ENCODE measurements around the gene TMEM132D.
"Not testable (repeated sequence)": the region's sequence is repeated elsewhere in the genome, so short reads cannot be mapped to it uniquely, and the experiment has no call there.

Gene TMEM132D

DNA sequence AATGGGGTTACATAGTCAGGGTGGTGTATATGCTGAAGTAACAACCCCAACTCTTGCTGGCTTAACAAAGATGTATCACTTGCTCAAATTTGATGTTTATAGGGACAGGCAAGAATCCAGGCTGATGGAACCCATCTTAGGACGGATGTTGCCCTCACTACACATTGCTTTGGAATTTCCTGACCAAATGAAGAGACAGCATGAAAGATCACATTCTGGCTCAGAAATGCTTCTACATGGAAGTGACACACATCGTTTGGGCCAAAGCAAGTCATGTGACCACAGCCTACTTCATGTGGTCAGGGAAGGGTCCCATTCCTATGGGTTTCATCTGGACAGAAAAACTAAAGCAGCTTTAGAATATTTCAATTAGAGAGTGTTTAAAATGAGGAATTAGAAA, 345.8 kb downstream of the TMEM132D start:
- Histone ChIP-seq H3K4me1 (ENCODE audit: control insufficient read depth, insufficient read depth, low read length) (no peaks in the 10 kb centered on the region), H3K27me3 (ENCODE audit: control insufficient read depth, insufficient read depth, low read length) (no peaks in the 10 kb centered on the region), H3K9me3 (ENCODE audit: control insufficient read depth, low read length) (no peaks in the 10 kb centered on the region), H3K9ac (ENCODE audit: low read length) (no peak overlapping the region), H3K36me3 (ENCODE audit: control insufficient read depth, insufficient read depth, low read length) (no peaks in the 10 kb centered on the region), H3K4me3 (ENCODE audit: low read length) (no peak overlapping the region)

DNA sequence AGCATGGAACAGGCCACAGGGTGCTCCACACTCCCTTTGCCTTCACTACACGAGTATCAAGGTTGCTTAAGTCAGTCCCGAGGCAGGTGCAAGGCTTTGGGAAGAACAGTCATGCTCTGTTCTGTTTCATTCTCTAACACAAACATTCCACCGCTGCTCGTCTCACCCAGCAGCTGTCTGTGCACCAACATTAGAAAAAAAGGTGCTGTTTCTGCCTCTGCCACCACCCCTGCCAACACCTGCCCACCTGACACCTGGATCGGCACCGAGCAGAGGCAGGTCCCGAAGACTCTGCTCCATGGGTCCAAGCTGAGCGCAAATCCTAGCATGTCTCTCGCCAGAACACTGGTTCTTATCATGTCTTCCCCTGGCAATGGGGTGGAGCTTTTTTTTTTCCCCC, 347.7 kb downstream of the TMEM132D start:
- Histone ChIP-seq H3K36me3 (ENCODE audit: control insufficient read depth, insufficient read depth, low read length) (no peaks in the 10 kb centered on the region), H3K9ac (ENCODE audit: low read length) (no peak overlapping the region), H3K4me1 (ENCODE audit: control insufficient read depth, insufficient read depth, low read length) (peaks cover 3% of the 10 kb centered on the region), H3K9me3 (ENCODE audit: control insufficient read depth, low read length) (no peaks in the 10 kb centered on the region), H3K4me3 (ENCODE audit: low read length) (no peak overlapping the region), H3K27me3 (ENCODE audit: control insufficient read depth, insufficient read depth, low read length) (no peaks in the 10 kb centered on the region)

DNA sequence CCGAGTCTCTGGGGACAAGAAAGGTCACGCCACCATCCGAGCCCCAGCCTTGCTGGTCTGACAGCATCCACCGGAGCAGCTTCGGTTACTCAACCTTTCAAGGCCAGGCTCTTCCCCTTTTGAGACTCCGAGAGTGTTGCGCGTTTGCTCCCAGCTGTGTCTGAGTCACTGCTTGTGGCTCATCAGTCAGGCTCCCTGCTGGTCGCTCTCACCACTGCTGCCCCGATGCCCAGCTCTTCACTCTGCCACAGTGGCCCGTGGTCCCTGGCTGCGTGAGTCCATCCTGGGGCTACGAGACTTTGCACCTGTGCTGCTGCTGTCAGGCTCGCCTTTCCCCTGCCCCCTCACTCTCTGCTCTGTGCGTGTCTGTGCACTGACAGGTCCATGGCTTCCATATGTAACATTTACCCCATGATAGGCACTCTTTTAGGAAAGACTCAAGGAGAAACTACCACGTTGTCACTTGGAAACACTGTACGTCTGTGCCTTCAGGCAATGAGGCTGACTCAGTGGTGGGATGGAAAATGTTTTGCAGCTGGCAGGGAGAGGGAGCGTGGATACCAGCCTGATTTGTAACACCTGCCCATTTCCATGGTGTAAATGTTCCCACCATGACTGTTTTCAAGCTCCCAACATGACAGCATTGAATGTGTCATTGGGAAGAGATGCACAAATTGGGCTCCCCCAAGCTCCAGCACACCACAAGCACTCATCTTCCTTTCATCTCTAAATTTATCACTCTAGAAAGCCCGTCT, 350.7 kb downstream of the TMEM132D start:
- Histone ChIP-seq H3K4me1 (ENCODE audit: control insufficient read depth, insufficient read depth, low read length) (peaks cover 27% of the 10 kb centered on the region), H3K36me3 (ENCODE audit: control insufficient read depth, insufficient read depth, low read length) (no peaks in the 10 kb centered on the region), H3K4me3 (ENCODE audit: low read length) (no peak overlapping the region), H3K9ac (ENCODE audit: low read length) (no peak overlapping the region), H3K27me3 (ENCODE audit: control insufficient read depth, insufficient read depth, low read length) (no peaks in the 10 kb centered on the region), H3K9me3 (ENCODE audit: control insufficient read depth, low read length) (peaks cover 5% of the 10 kb centered on the region)

DNA sequence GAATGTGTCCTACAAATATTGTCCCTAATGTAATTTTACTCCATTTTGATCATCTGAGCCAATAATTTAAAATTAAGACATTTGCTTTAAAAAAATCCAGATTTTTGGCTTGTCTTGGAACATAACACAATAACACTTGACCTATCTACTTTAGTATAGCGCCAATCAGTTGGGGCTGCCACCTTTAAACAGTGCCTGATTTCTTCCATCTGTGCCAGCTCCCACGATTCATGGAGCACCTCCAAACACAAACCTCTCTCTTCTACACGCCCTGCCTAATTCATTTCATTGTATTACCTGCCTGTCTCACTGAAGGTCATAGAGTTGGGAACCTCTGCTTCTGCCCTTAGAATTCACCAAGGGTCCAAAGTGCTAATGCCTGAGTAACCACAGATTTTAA, 352.4 kb downstream of the TMEM132D start:
- no peaks in the 10 kb centered on the region for H3K27me3 ChIP-seq (ENCODE audit: control insufficient read depth, insufficient read depth, low read length)
- peaks cover 27% of the 10 kb centered on the region for H3K4me1 ChIP-seq (ENCODE audit: control insufficient read depth, insufficient read depth, low read length)
- peaks cover 5% of the 10 kb centered on the region for H3K9me3 ChIP-seq (ENCODE audit: control insufficient read depth, low read length)
- H3K9ac ChIP-seq (ENCODE audit: low read length): no peak overlapping the region
- H3K36me3 ChIP-seq (ENCODE audit: control insufficient read depth, insufficient read depth, low read length): no peaks in the 10 kb centered on the region
- no peak overlapping the region for H3K4me3 ChIP-seq (ENCODE audit: low read length)

DNA sequence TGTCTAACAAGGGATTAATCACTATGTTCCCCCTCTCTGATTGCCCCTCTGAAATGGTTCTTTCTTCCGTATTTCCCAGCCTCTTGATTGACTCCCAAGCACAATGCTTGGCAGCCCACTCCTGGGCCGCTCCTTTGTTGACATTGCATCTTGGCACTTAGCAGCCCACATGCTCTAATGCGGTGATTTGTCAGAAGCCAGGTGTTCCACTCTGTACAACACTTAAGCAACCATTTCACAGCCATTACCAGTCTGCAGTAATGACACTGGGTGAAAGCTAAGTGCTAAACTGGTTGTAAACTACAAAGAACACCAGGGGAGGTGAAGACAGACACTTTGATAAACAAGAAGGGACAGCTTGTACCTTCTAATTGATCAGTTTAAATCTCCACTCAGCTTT, 353.5 kb downstream of the TMEM132D start:
- H3K27me3 ChIP-seq (ENCODE audit: control insufficient read depth, insufficient read depth, low read length): no peaks in the 10 kb centered on the region
- peaks cover 5% of the 10 kb centered on the region for H3K9me3 ChIP-seq (ENCODE audit: control insufficient read depth, low read length)
- H3K4me3 ChIP-seq (ENCODE audit: low read length): no peak overlapping the region
- H3K4me1 ChIP-seq (ENCODE audit: control insufficient read depth, insufficient read depth, low read length): peaks cover 27% of the 10 kb centered on the region
- H3K9ac ChIP-seq (ENCODE audit: low read length): no peak overlapping the region
- no peaks in the 10 kb centered on the region for H3K36me3 ChIP-seq (ENCODE audit: control insufficient read depth, insufficient read depth, low read length)

DNA sequence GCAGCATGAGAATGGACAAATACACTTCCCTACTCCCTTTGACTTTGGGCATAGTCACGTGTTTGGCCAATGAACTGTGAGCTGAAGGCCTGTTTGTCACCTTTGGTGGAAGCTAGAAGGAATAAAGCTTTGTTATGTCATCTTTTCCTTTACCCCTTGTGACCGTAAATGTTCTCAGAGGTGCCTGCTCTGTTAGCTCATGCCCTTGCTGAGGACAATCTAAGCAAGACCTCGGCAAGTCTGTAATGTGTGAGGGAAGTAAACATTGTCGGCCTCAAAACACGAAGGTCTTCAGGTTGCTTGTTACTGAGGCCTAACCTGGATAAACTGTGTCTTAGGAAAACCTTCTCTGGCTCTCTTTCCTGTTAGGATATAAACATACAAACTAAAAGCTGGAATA, 354.2 kb downstream of the TMEM132D start:
- Histone ChIP-seq H3K4me3 (ENCODE audit: low read length) (no peak overlapping the region), H3K4me1 (ENCODE audit: control insufficient read depth, insufficient read depth, low read length) (peaks cover 27% of the 10 kb centered on the region), H3K9me3 (ENCODE audit: control insufficient read depth, low read length) (peaks cover 5% of the 10 kb centered on the region), H3K36me3 (ENCODE audit: control insufficient read depth, insufficient read depth, low read length) (no peaks in the 10 kb centered on the region), H3K9ac (ENCODE audit: low read length) (no peak overlapping the region), H3K27me3 (ENCODE audit: control insufficient read depth, insufficient read depth, low read length) (no peaks in the 10 kb centered on the region)

DNA sequence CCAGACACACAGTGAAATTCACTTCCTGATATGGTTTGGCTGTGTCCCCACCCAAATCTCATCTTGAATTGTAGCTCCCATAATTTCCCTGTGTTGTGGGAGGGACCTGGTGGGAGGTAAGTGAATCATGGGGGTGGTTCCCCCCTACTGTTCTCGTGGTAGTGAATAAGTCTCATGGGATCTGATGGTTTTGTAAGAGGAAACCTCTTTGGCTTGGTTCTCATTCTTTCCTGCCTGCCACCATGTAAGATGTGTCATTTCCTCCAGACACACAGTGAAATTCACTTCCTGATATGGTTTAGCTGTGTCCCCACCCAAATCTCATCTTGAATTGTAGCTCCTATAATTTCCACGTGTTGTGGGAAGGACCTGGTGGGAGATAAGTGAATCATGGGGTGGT, 354.8 kb downstream of the TMEM132D start:
- H3K27me3 ChIP-seq (ENCODE audit: control insufficient read depth, insufficient read depth, low read length); H3K36me3 ChIP-seq (ENCODE audit: control insufficient read depth, insufficient read depth, low read length); H3K4me3 ChIP-seq (ENCODE audit: low read length); H3K9me3 ChIP-seq (ENCODE audit: control insufficient read depth, low read length); H3K9ac ChIP-seq (ENCODE audit: low read length): not testable (repeated sequence)
- H3K4me1 ChIP-seq (ENCODE audit: control insufficient read depth, insufficient read depth, low read length): peaks cover 27% of the 10 kb centered on the region

DNA sequence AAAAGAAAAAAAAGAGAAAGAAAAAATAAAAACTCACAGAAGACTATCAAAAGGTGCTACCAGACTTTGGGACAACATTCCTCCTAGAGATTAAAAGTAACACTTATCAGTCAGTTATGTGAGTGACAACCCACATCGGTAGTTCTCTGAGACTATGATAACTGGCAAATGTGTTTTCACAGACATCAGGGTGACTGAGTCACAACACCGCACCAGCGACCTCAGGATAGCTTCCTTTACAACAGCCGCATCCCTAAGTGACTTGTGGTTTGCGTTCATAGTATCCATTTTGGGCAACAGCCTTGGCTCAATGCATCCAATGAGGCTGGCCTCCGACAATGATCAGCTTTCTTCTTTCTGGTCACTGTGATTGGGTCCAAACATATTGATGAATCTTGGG, 359.1 kb downstream of the TMEM132D start:
- peaks cover 5% of the 10 kb centered on the region for H3K9me3 ChIP-seq (ENCODE audit: control insufficient read depth, low read length)
- H3K36me3 ChIP-seq (ENCODE audit: control insufficient read depth, insufficient read depth, low read length): no peaks in the 10 kb centered on the region
- H3K4me3 ChIP-seq (ENCODE audit: low read length): no peak overlapping the region
- no peaks in the 10 kb centered on the region for H3K27me3 ChIP-seq (ENCODE audit: control insufficient read depth, insufficient read depth, low read length)
- peaks cover 12% of the 10 kb centered on the region for H3K4me1 ChIP-seq (ENCODE audit: control insufficient read depth, insufficient read depth, low read length)
- H3K9ac ChIP-seq (ENCODE audit: low read length): no peak overlapping the region

DNA sequence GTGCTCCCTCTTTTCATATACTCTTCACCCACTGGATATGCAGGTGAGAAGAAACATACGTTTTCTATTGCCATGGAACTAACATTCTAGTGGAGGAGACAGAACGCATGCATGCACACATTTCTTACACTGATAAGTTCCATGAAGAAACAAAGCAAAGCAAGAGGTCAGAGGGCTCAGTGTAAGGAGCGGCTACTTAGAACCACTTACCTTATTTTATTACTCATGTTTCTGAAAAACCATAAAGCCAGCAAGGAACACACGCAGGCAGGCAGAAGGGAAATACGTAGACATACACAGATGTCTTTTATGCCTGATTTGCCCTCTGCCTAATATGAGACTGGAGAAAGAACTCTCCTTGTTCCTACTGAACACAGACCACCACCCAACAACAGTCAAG, 362.9 kb downstream of the TMEM132D start:
- H3K9ac ChIP-seq (ENCODE audit: low read length): no peak overlapping the region
- no peaks in the 10 kb centered on the region for H3K27me3 ChIP-seq (ENCODE audit: control insufficient read depth, insufficient read depth, low read length)
- H3K4me3 ChIP-seq (ENCODE audit: low read length): no peak overlapping the region
- no peaks in the 10 kb centered on the region for H3K36me3 ChIP-seq (ENCODE audit: control insufficient read depth, insufficient read depth, low read length)
- no peaks in the 10 kb centered on the region for H3K9me3 ChIP-seq (ENCODE audit: control insufficient read depth, low read length)
- H3K4me1 ChIP-seq (ENCODE audit: control insufficient read depth, insufficient read depth, low read length): no peaks in the 10 kb centered on the region

DNA sequence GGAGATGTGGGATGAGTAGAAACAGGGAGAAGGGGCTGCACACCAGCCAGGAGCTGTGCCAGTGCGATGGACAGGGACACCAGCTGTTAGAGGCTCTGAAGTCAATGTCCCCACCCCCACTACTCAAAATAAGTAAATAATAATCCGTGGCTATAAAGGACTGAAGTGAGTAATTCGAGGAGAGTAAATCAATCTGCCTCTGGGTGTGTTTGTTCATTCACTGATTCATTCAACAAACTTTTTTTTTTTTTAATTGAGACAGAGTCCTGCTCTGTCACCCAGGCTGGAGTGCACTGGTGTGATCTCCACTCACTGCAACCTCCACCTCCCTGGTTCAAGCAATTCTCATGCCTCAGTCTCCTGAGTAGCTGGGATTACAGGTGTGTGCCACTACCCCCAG, 363.6 kb downstream of the TMEM132D start:
- no peaks in the 10 kb centered on the region for H3K4me1 ChIP-seq (ENCODE audit: control insufficient read depth, insufficient read depth, low read length)

DNA sequence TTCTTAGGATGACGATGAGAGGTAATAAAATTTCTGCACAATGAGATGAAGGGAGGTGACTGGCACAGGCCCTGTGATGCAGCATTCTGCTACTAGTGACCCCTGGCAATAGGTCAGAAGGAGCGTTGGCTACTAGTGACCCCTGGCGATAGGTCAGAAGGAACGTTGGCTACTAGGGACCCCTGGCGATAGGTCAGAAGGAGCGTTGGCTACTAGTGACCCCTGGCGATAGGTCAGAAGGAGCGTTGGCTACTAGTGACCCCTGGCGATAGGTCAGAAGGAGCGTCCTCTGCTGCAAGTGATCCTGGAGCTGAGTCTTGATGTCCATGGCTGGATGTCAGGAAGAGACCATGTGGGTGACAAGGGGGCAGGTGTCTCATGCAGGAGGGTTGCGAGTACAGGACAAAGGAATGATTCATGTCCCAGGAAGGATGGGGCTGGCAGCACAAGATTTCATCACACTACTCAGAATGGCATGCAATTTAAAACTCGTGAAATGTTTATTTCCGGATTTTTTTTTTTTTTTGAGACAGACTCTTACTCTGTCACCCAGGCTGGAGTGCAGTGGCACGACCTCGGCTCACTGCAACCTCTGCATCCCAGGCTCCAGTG, 365.0 kb downstream of the TMEM132D start:
- H3K4me3 ChIP-seq (ENCODE audit: low read length); H3K4me1 ChIP-seq (ENCODE audit: control insufficient read depth, insufficient read depth, low read length); H3K9ac ChIP-seq (ENCODE audit: low read length); H3K9me3 ChIP-seq (ENCODE audit: control insufficient read depth, low read length); H3K36me3 ChIP-seq (ENCODE audit: control insufficient read depth, insufficient read depth, low read length); H3K27me3 ChIP-seq (ENCODE audit: control insufficient read depth, insufficient read depth, low read length): not testable (repeated sequence)

More for the DNA sequence above, 363.6 kb downstream of the TMEM132D start:
- Histone ChIP-seq H3K27me3 (ENCODE audit: control insufficient read depth, insufficient read depth, low read length) (no peaks in the 10 kb centered on the region), H3K9ac (ENCODE audit: low read length) (no peak overlapping the region), H3K36me3 (ENCODE audit: control insufficient read depth, insufficient read depth, low read length) (no peaks in the 10 kb centered on the region), H3K9me3 (ENCODE audit: control insufficient read depth, low read length) (no peaks in the 10 kb centered on the region), H3K4me3 (ENCODE audit: low read length) (no peak overlapping the region)

DNA sequence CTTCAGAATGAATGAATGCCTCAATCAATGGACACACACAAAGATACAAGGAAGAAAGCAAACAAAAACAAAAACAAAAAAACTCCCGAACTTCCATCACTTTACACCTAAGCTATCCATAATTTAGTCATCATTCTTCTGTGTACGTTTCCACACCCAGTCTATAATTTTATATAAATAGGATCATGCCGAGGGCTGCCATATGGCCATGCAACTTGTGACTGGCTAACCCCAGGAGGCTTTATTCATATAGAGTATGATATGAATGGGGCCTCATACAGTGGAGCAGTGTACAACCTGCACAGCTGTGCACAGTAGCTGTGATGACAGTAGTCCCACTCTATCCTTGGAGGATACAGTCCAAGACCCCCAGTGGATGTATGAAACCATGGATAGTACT, 365.7 kb downstream of the TMEM132D start:
- Histone ChIP-seq H3K4me3 (ENCODE audit: low read length) (no peak overlapping the region), H3K9ac (ENCODE audit: low read length) (no peak overlapping the region), H3K36me3 (ENCODE audit: control insufficient read depth, insufficient read depth, low read length) (no peaks in the 10 kb centered on the region), H3K9me3 (ENCODE audit: control insufficient read depth, low read length) (no peaks in the 10 kb centered on the region), H3K4me1 (ENCODE audit: control insufficient read depth, insufficient read depth, low read length) (no peaks in the 10 kb centered on the region), H3K27me3 (ENCODE audit: control insufficient read depth, insufficient read depth, low read length) (no peaks in the 10 kb centered on the region)
